HG02885 (cell line): ENCODE measurements around the gene TMEM263.

Experiments used
- ATAC-seq: cut with Tn5 transposase; IDR thresholded peaks from one replicate; pipeline ENCODE4 v1.9.1; 2021; ENCODE audit warnings: mild to moderate bottlenecking; ENCODE audit not compliant: unreplicated experiment, poor library complexity

Gene TMEM263

GRCh38 chr12:106945261-106945851 is 10.4 kb upstream of the TMEM263 start:
- no peak for ATAC-seq

- ATAC-seq, result no peak
Observed at GRCh38 chr12:106947461-106947860, 8.2 kb upstream of the TMEM263 start.

- no peak for ATAC-seq
Observed at GRCh38 chr12:106950591-106950990, 5.1 kb upstream of the TMEM263 start.

- no peak for ATAC-seq
Observed at GRCh38 chr12:106953352-106954250, 2.1 kb upstream of the TMEM263 start.

- peak; percentile 9 for ATAC-seq
Observed at GRCh38 chr12:106954462-106955376, 988 bp upstream of the TMEM263 start.

- peak; percentile 43 for ATAC-seq
Observed at GRCh38 chr12:106956048-106956578, 406 bp downstream of the TMEM263 start.

GRCh38 chr12:106957583-106957982 is 1.9 kb downstream of the TMEM263 start:
- no peak for ATAC-seq

GRCh38 chr12:106960443-106960842 is 4.7 kb downstream of the TMEM263 start:
- ATAC-seq, result no peak

GRCh38 chr12:106962286-106962685 is 6.6 kb downstream of the TMEM263 start:
- no peak for ATAC-seq

GRCh38 chr12:106964526-106964925 is 8.8 kb downstream of the TMEM263 start:
- no peak for ATAC-seq

- no peak for ATAC-seq
Observed at GRCh38 chr12:106971065-106971464, 15.4 kb downstream of the TMEM263 start.

GRCh38 chr12:106973545-106973944 is 17.8 kb downstream of the TMEM263 start:
- ATAC-seq, result no peak

GRCh38 chr12:106974511-106974910 is 18.8 kb downstream of the TMEM263 start:
- ATAC-seq, result peak; percentile 82

- no peak for ATAC-seq
Observed at GRCh38 chr12:106975098-106975497, 19.4 kb downstream of the TMEM263 start.

- ATAC-seq, result no peak
Observed at GRCh38 chr12:106975993-106976658, 20.4 kb downstream of the TMEM263 start.

- no peak for ATAC-seq
Observed at GRCh38 chr12:106976668-106977067, 21.0 kb downstream of the TMEM263 start.

GRCh38 chr12:106978035-106978800 is 22.5 kb downstream of the TMEM263 start:
- ATAC-seq, result no peak

GRCh38 chr12:106980944-106981343 is 25.2 kb downstream of the TMEM263 start:
- ATAC-seq, result no peak

GRCh38 chr12:106981788-106982187 is 26.1 kb downstream of the TMEM263 start:
- ATAC-seq, result no peak
